ENCODE data around the gene RNF31.

- TF ChIP-seq CTCF (IDR thresholded peaks at IDR 0.05; ENCODE audit: poor library complexity), result no peak
- no peak for TF ChIP-seq EZH2phosphoT487 (IDR thresholded peaks at IDR 0.05; ENCODE audit: low read depth, severe bottlenecking, unreplicated experiment)
These were observed 49.1 kb downstream of the RNF31 start for GRCh38 chr14:24196071-24197055.
